K562 (cell line): ENCODE measurements around the gene CCL24. TPM values are rescaled to one million over a fixed set of nuclear protein-coding genes. Genes with fewer than 3 reads are reported as not detected.

Source experiments
- ARNT ChIP-seq, 2 experiments: fragments of 450-650 bp; IDR thresholded peaks; 2 replicates each; pipeline ENCODE4 v1.6.1; 2016; ENCODE audit warnings: mild to moderate bottlenecking in 1 of 2
- CHAMP1 ChIP-seq: fragments of 450-650 bp; IDR thresholded peaks from 2 replicates; pipeline ENCODE4 v1.6.1; 2016; ENCODE audit warnings: mild to moderate bottlenecking
- E2F4 ChIP-seq: sonication (generic); formaldehyde crosslinking; IDR thresholded peaks from 2 replicates; pipeline ENCODE4 v1.8.0; 2022; ENCODE audit warnings: mild to moderate bottlenecking, low read depth, missing genetic modification reagents
- EP400 ChIP-seq: fragments of 450-650 bp; IDR thresholded peaks from 2 replicates; pipeline ENCODE4 v1.6.1; 2017; ENCODE audit warnings: antibody characterized with exemption, mild to moderate bottlenecking, moderate library complexity
- ESRRB ChIP-seq: fragments of 250-450 bp; sonication (Bioruptor Pico); IDR thresholded peaks from 2 replicates; pipeline ENCODE4 v1.5.0; 2020; ENCODE audit warnings: mild to moderate bottlenecking, moderate library complexity, borderline replicate concordance
- FOXM1 ChIP-seq, 2 experiments: fragments of 450-650 bp in 1 of 2; sonication (generic) in 1 of 2; formaldehyde crosslinking in 1 of 2; IDR thresholded peaks; 2 replicates each; pipeline versions ENCODE4 v1.6.1 to v1.9.0; 2017 to 2022; ENCODE audit warnings: low read depth in 2 of 2, mild to moderate bottlenecking in 2 of 2, missing genetic modification reagents in 1 of 2, moderate library complexity in 1 of 2
- JUNB ChIP-seq: fragments of 450-650 bp; formaldehyde crosslinking; conservative IDR thresholded peaks from 2 replicates; pipeline ENCODE4 v1.4.0; 2020; ENCODE audit warnings: mild to moderate bottlenecking
- NFYB ChIP-seq: IDR thresholded peaks from 2 replicates; pipeline ENCODE4 v1.6.1; 2011; ENCODE audit warnings: mild to moderate bottlenecking, moderate library complexity; ENCODE audit not compliant: insufficient read length; ENCODE audit errors: extremely low read depth
- NR2C1 ChIP-seq, 2 experiments: fragments of 450-650 bp; IDR thresholded peaks; 2 replicates each; pipeline ENCODE4 v1.6.1; 2017; ENCODE audit warnings: mild to moderate bottlenecking in 2 of 2, antibody characterized with exemption in 1 of 2, inconsistent platforms in 1 of 2, missing compliant biosample characterization in 1 of 2, missing genetic modification characterization in 1 of 2
- NR2C2 ChIP-seq, 2 experiments: fragments of 200-800 bp in 1 of 2; sonication (Bioruptor generic) in 1 of 2; sonication (generic) in 1 of 2; formaldehyde crosslinking in 1 of 2; IDR thresholded peaks; 2 replicates each; pipeline versions ENCODE4 v1.6.1 to v1.8.0; 2016 to 2022; ENCODE audit warnings: mild to moderate bottlenecking in 1 of 2, missing compliant biosample characterization in 1 of 2, missing genetic modification characterization in 1 of 2, missing genetic modification reagents in 1 of 2
- TAF9B ChIP-seq: fragments of 450-650 bp; IDR thresholded peaks from 2 replicates; pipeline ENCODE4 v1.6.1; 2018; ENCODE audit warnings: mild to moderate bottlenecking; ENCODE audit not compliant: partially characterized antibody
- TEAD4 ChIP-seq, 2 experiments: sonication (generic) in 1 of 2; formaldehyde crosslinking in 1 of 2; IDR thresholded peaks; 2 replicates each; pipeline versions ENCODE4 v1.6.1 to v1.8.0; 2012 to 2022; ENCODE audit warnings: borderline replicate concordance in 1 of 2, inconsistent platforms in 1 of 2, low read length in 1 of 2, mild to moderate bottlenecking in 1 of 2, missing genetic modification reagents in 1 of 2
- TSC22D4 ChIP-seq: fragments of 450-650 bp; IDR thresholded peaks from 2 replicates; pipeline ENCODE4 v1.6.1; 2016; ENCODE audit warnings: missing genetic modification characterization, missing biosample characterization, control low read depth
- ZBTB5 ChIP-seq: fragments of 450-650 bp; IDR thresholded peaks from 2 replicates; pipeline ENCODE4 v1.6.1; 2017; ENCODE audit warnings: antibody characterized with exemption
- ZNF212 ChIP-seq: fragments of 450-650 bp; formaldehyde crosslinking; IDR thresholded peaks from 2 replicates; pipeline ENCODE4 v1.4.0; 2020; ENCODE audit warnings: mild to moderate bottlenecking
- ZNF592 ChIP-seq: fragments of 450-650 bp; IDR thresholded peaks from 2 replicates; pipeline ENCODE4 v1.6.1; 2017; ENCODE audit warnings: antibody characterized with exemption, mild to moderate bottlenecking
- polyA plus RNA-seq, 8 experiments: library from polyadenylated mRNA; depleted of rRNA in 4 of 8; stranded (reverse) in 5 of 8; unstranded in 3 of 8; fragments of >200 nt; fragmentation: Nextera tagmentation in 2 of 8; fragmentation: Illumina TruSeq in 1 of 8; extraction: Ambion mirVana in 2 of 8; extraction: Trizol in 1 of 8; gene quantifications; 2 replicates each; pipeline versions ENCODE4 v1.2.1 to v1.2.3, GENCODE V29; 2011 to 2014; ENCODE audit warnings: inconsistent platforms in 1 of 8, missing spikeins in 1 of 8
- total RNA-seq, 7 experiments: library from RNA; depleted of rRNA in 6 of 7; stranded (reverse); fragments of >200 nt in 6 of 7; fragmentation: Illumina TruSeq in 2 of 7; extraction: Trizol in 2 of 7; gene quantifications; 2 replicates each; pipeline versions ENCODE4 v1.2.1 to v1.2.3, GENCODE V29; 2011 to 2021; ENCODE audit warnings: low replicate concordance in 1 of 7

CCL24 gene
- total and polyA plus RNA-seq, 9 of the 15 experiments (the other 6 are each of a cell fraction or from before 2014, with no cell fraction given): 0.45 to 3.6 (median 0.95) TPM; not detected in 1

GRCh38 chr7:75795831-75796285 is 17.7 kb downstream of the CCL24 start (continued):
- TF ChIP-seq CHAMP1: no peak
- no peak for TF ChIP-seq EP400
- 0 out of 2 replicates have a peak, but pooled peaks have one; percentile 13 for TF ChIP-seq FOXM1 (IDR thresholded peaks at IDR 0.05; ENCODE audit: low read depth)
- no peak for TF ChIP-seq FOXM1 (CRISPR knock-in tag; IDR thresholded peaks at IDR 0.05; ENCODE audit: low read depth)
- TF ChIP-seq ZNF212 (CRISPR knock-in tag): no peak
- TF ChIP-seq ZBTB5: no peak
- TF ChIP-seq TSC22D4 (tag): no peak
- TF ChIP-seq E2F4 (CRISPR knock-in tag): no peak
- TF ChIP-seq ESRRB (CRISPR knock-in tag): no peak
- no peak for TF ChIP-seq NFYB
- no peak for TF ChIP-seq TAF9B
- TF ChIP-seq JUNB: no peak
- TF ChIP-seq ARNT (IDR thresholded peaks at IDR 0.05): no peak
- peak; percentile 39; the same call in 1 of the 2 replicates for TF ChIP-seq ZNF592
- 0 out of 2 replicates have a peak, but pooled peaks have one; percentile 17 for TF ChIP-seq NR2C1 (IDR thresholded peaks at IDR 0.05)
- TF ChIP-seq NR2C1 (tag; IDR thresholded peaks at IDR 0.05): peak; percentile 43; the same call in 1 of the 2 replicates
- TF ChIP-seq TEAD4 (IDR thresholded peaks at IDR 0.05; ENCODE audit: low read length): peak; percentile 36; the same call in 1 of the 2 replicates
- TF ChIP-seq TEAD4 (CRISPR knock-in tag; IDR thresholded peaks at IDR 0.05; ENCODE audit: borderline replicate concordance): no peak
- TF ChIP-seq NR2C2 (CRISPR knock-in tag; IDR thresholded peaks at IDR 0.05): no peak
- TF ChIP-seq NR2C2 (tag; IDR thresholded peaks at IDR 0.05): peak; percentile 43; the same call in 1 of the 2 replicates
